ENCODE measurements around the gene POLD4. TPM values are rescaled to one million over a fixed set of nuclear protein-coding genes. Genes with fewer than 3 reads are reported as not detected.

Gene POLD4
- total RNA-seq, 1 experiment from 2014 or later = 44.2 TPM

DNA sequence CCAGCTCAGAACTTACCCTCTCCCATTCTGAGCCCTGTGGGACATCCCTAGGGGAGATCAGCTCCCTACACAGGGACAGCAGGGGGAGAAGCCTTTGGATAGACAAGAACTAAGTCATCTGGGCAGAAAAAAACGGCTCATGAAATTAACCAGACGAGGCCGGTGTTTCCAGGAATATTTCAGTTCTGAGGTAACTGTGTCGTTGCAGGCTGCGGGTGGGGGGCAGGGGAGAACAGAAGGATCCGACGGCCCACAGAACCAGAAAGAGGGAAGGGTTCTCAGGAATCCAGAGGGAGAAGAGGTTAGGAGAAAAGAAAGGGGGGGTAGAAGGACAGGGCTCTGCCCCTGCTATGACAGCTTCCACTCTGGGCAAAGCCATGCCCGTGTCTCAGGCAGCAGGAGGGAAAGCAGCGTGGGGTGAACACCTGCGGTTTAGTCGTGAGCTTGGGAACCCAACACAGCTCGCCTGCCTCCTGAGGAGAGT, 16.5 kb upstream of the POLD4 start:
- Histone ChIP-seq H3K4me1 (ENCODE audit: control insufficient read depth in 1 of 2, insufficient read depth in 2 of 2, low read length in 2 of 2) (peaks cover 21 to 65% of the 10 kb centered on the region in 2 experiments), H3K27me3 (ENCODE audit: insufficient read depth, low read length) (no peaks in the 10 kb centered on the region), H2AFZ (ENCODE audit: low read depth, low read length, poor library complexity, severe bottlenecking) (no peak overlapping the region), H3K9ac (ENCODE audit: low read length) (no peak overlapping the region), H3K36me3 (ENCODE audit: control insufficient read depth in 1 of 2, insufficient read depth in 2 of 2, low read length in 2 of 2) (peaks cover 0 to 5% of the 10 kb centered on the region in 2 experiments; a peak in 1 of 4 replicates), H3K4me3 (replicated peaks in 1 of 2; ENCODE audit: low read depth in 1 of 2, low read length in 2 of 2) (no peak overlapping the region), H3K27ac (ENCODE audit: low read depth, low read length) (no peak overlapping the region), H3K9me3 (ENCODE audit: control insufficient read depth in 1 of 2, insufficient read depth in 1 of 2, low read depth in 1 of 2, low read length in 2 of 2) (no peaks in the 10 kb centered on the region), H4K20me1 (ENCODE audit: insufficient read depth) (no peaks in the 10 kb centered on the region), H3K79me2 (ENCODE audit: insufficient read depth, low read length) (peaks cover 58% of the 10 kb centered on the region), H3K9me2 (ENCODE audit: insufficient read depth) (no peaks in the 10 kb centered on the region), H3K4me2 (ENCODE audit: low read length) (no peak overlapping the region)
- no peak for DNase-seq (ENCODE audit: low read depth, low spot score)
- intact Hi-C loops (cut with micrococcal nuclease) = no loop called here
- RAD21 ChIA-PET (ENCODE audit: low non-redundant PET in 1 of 2, low total read pairs in 2 of 2, uncharacterized antibody in 2 of 2, unreplicated experiment in 2 of 2) = interaction anchor here (0.6 to 3.3 kb wide), 3 partner anchors 8 to 12 kb away, joined by 3 to 15 read pairs (median 6); no protein-coding TSS in a partner anchor
- POLR2A ChIA-PET = interaction anchor here (3.5 to 15.1 kb wide), 2 partner anchors 8 to 15 kb away, joined by 15 to 210 read pairs; partner anchors contain the start of gene POLD4
- TF ChIP-seq SRF (IDR thresholded peaks at IDR 0.05; ENCODE audit: low read depth) (no peak), ZNF274 (IDR thresholded peaks at IDR 0.05; ENCODE audit: low read depth, low read length) (no peak), POLR2A (IDR thresholded peaks at IDR 0.05; ENCODE audit: borderline replicate concordance, extremely low read depth, insufficient read depth, insufficient read length) (no peak), EZH2phosphoT487 (IDR thresholded peaks at IDR 0.05; ENCODE audit: borderline replicate concordance) (no peak), MAX (IDR thresholded peaks at IDR 0.05) (no peak), EGR1 (IDR thresholded peaks at IDR 0.05; ENCODE audit: low read depth) (no peak), CEBPB (IDR thresholded peaks at IDR 0.05; ENCODE audit: low read depth) (no peak), POLR2AphosphoS5 (IDR thresholded peaks at IDR 0.05; ENCODE audit: low read depth, low read length) (no peak), YY1 (IDR thresholded peaks at IDR 0.05; ENCODE audit: extremely low read depth, insufficient replicate concordance, low read depth, low read length) (no peak), SP1 (IDR thresholded peaks at IDR 0.05; ENCODE audit: low read depth) (no peak), ZFX (IDR thresholded peaks at IDR 0.05) (no peak)
- TF ChIP-seq, protein P1, sequence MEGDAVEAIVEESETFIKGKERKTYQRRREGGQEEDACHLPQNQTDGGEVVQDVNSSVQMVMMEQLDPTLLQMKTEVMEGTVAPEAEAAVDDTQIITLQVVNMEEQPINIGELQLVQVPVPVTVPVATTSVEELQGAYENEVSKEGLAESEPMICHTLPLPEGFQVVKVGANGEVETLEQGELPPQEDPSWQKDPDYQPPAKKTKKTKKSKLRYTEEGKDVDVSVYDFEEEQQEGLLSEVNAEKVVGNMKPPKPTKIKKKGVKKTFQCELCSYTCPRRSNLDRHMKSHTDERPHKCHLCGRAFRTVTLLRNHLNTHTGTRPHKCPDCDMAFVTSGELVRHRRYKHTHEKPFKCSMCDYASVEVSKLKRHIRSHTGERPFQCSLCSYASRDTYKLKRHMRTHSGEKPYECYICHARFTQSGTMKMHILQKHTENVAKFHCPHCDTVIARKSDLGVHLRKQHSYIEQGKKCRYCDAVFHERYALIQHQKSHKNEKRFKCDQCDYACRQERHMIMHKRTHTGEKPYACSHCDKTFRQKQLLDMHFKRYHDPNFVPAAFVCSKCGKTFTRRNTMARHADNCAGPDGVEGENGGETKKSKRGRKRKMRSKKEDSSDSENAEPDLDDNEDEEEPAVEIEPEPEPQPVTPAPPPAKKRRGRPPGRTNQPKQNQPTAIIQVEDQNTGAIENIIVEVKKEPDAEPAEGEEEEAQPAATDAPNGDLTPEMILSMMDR (IDR thresholded peaks at IDR 0.05 in 2 of 3, conservative IDR thresholded peaks at IDR 0.05 in 1 of 3; ENCODE audit: borderline replicate concordance in 1 of 3, insufficient read depth in 1 of 3, low read depth in 2 of 3, low read length in 2 of 3) = no peak
- CTCF ChIA-PET = interaction anchor here (0.7 to 15.5 kb wide), 3 partner anchors 12 to 17 kb away, joined by 3 to 456 read pairs (median 44); partner anchors contain the start of gene POLD4
- no TSS peak for BruUV-seq (replicated peaks)
- no peak for ATAC-seq
